Neutrophil (primary cell): Measurements from ENCODE around the gene DZIP1L.
"Not testable (repeated sequence)": the region's sequence is repeated elsewhere in the genome, so short reads cannot be mapped to it uniquely, and the experiment has no call there.

ENCODE experiments used
- H3K27ac ChIP-seq: fragments of 200-600 bp; sonication (generic); 2 replicates; pipeline ENCODE4 v1.5.1; 2016; ENCODE audit warnings: mild to moderate bottlenecking, moderate library complexity
- H3K27me3 ChIP-seq: fragments of 200-600 bp; sonication (generic); 2 replicates; pipeline ENCODE4 v1.6.0; 2016; ENCODE audit warnings: mild to moderate bottlenecking
- H3K36me3 ChIP-seq: fragments of 200-600 bp; sonication (generic); 2 replicates; pipeline ENCODE4 v1.5.1; 2017
- H3K4me1 ChIP-seq, 2 experiments: fragments of 200-600 bp in 1 of 2; sonication (generic) in 1 of 2; 1 replicate in 1 of 2; 2 replicates in 1 of 2; pipeline versions ENCODE4 v1.5.1 to v1.6.1; 2013 to 2016; ENCODE audit warnings: low read depth in 1 of 2, low read length in 1 of 2, mild to moderate bottlenecking in 1 of 2, moderate library complexity in 1 of 2; ENCODE audit not compliant: control insufficient read depth in 1 of 2, insufficient read depth in 1 of 2
- H3K4me3 ChIP-seq, 2 experiments: fragments of 200-600 bp in 1 of 2; sonication (generic) in 1 of 2; 1 replicate in 1 of 2; 2 replicates in 1 of 2; pipeline ENCODE4 v1.5.1; 2013 to 2016; ENCODE audit warnings: low read depth in 1 of 2, low read length in 1 of 2, mild to moderate bottlenecking in 1 of 2, moderate library complexity in 1 of 2
- H3K9me3 ChIP-seq: fragments of 200-600 bp; sonication (generic); 2 replicates; pipeline ENCODE4 v1.5.1; 2016
- TF ChIP-seq, protein P1 (sequence below): fragments of 200-600 bp; sonication (generic); IDR thresholded peaks from 2 replicates; pipeline ENCODE4 v1.5.1; 2016; ENCODE audit warnings: antibody characterized with exemption

The DZIP1L gene

DNA sequence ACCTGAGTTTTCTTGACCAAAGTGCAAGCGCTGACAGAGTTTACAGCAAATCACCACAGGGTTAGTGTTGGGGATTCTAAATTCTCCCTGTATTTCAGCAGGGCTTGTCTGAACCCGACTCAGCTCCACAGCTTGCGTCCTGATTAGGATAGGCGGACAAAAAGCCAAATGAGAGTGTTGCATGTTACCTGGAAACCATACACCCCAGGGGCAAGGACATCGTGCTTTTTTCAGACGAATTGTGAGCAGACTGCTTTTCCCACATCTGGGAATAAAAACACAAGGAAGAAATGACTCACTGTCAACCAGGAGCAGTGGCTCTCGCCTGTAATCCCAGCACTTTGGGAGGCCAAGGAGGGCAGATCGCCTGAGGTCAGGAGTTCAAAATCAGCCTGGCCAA lies 3.0 kb downstream of the DZIP1L start:
- Histone ChIP-seq H3K4me1 (peaks cover 29 to 30% of the 10 kb centered on the region in 2 experiments), H3K9me3 (no peaks in the 10 kb centered on the region), H3K36me3 (no peaks in the 10 kb centered on the region), H3K27ac (no peak overlapping the region), H3K27me3 (no peaks in the 10 kb centered on the region), H3K4me3 (no peak overlapping the region)
- TF ChIP-seq, protein P1, sequence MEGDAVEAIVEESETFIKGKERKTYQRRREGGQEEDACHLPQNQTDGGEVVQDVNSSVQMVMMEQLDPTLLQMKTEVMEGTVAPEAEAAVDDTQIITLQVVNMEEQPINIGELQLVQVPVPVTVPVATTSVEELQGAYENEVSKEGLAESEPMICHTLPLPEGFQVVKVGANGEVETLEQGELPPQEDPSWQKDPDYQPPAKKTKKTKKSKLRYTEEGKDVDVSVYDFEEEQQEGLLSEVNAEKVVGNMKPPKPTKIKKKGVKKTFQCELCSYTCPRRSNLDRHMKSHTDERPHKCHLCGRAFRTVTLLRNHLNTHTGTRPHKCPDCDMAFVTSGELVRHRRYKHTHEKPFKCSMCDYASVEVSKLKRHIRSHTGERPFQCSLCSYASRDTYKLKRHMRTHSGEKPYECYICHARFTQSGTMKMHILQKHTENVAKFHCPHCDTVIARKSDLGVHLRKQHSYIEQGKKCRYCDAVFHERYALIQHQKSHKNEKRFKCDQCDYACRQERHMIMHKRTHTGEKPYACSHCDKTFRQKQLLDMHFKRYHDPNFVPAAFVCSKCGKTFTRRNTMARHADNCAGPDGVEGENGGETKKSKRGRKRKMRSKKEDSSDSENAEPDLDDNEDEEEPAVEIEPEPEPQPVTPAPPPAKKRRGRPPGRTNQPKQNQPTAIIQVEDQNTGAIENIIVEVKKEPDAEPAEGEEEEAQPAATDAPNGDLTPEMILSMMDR = no peak

DNA sequence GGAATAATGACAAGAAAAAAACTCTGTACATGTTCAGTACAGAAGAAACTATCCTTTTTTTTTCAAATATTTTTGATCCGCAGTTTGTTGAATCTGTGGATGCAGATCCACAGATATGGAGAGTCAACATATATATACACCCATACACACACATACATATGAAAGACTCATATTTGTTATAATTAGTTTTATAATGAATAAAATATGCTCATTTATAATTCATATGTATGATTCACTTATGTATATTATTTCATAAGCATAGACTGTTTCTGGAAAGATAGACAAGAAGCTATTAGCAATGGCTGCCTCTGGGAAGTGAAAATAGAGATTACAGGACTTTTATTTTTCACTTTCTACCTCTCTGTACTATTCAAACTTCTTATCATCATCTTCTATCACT lies 9.8 kb downstream of the DZIP1L start:
- TF ChIP-seq, protein P1 = no peak
- H3K4me1 ChIP-seq = peaks cover 2 to 3% of the 10 kb centered on the region in 2 experiments
- H3K9me3 ChIP-seq = no peaks in the 10 kb centered on the region
- no peak overlapping the region for H3K27ac ChIP-seq
- no peaks in the 10 kb centered on the region for H3K27me3 ChIP-seq
- peaks cover 35% of the 10 kb centered on the region for H3K36me3 ChIP-seq
- no peak overlapping the region for H3K4me3 ChIP-seq

DNA sequence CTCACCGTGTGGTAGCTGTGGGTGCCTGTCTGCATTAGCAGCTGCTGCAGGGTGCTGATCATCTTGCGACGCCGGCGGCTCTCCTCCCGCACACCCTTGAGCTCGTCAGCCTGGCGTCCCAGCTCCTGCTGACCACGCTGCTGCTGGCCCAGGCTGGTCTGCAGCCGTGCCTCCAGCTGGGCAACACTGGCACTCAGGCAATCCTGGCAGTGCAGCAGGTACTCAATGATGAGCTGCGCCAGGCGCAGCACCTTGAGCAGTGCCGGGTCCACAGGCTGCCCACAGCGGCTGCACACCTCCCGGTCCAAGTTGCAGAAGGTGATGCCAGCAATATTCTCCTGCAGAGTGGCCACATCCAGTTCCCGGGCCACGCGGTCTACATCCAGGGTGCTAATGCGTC lies 11.9 kb downstream of the DZIP1L start:
- Histone ChIP-seq H3K4me3 (no peak overlapping the region), H3K4me1 (no peaks in the 10 kb centered on the region), H3K36me3 (peaks cover 45% of the 10 kb centered on the region), H3K27ac (no peak overlapping the region), H3K9me3 (no peaks in the 10 kb centered on the region), H3K27me3 (no peaks in the 10 kb centered on the region)
- TF ChIP-seq, protein P1 = no peak

DNA sequence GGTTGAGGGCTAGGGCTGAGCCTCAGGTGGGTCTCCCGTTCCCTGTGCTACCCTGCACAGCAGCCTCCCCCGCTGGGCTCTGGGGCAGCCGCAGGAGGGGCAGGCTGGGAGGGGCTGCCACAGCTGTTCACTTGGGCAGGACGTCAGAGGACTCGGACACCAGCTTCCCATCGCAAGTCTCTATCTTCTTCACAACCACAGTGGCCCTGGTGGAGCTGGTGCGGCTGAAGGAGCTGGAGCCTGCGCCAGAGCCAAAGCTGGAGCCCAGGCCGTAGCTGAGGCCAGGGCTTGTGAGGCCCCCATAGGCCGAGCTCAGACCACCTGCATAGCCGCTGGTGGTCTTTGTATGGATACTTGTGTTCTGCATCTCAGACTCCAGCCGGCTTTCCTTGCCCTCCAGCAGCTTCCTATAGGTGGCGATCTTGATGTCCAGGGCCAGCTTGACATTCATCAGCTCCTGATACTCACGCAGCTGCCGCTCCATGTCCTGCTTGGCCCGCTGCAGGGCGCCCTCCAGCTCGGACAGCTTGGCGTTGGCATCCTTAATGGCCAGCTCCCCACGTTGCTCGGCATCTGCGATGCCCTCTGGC lies 14.0 kb downstream of the DZIP1L start:
- H3K9me3 ChIP-seq, H3K27me3 ChIP-seq, H3K4me1 ChIP-seq, H3K4me3 ChIP-seq, H3K27ac ChIP-seq: not testable (repeated sequence)
- H3K36me3 ChIP-seq = peaks cover 53% of the 10 kb centered on the region

DNA sequence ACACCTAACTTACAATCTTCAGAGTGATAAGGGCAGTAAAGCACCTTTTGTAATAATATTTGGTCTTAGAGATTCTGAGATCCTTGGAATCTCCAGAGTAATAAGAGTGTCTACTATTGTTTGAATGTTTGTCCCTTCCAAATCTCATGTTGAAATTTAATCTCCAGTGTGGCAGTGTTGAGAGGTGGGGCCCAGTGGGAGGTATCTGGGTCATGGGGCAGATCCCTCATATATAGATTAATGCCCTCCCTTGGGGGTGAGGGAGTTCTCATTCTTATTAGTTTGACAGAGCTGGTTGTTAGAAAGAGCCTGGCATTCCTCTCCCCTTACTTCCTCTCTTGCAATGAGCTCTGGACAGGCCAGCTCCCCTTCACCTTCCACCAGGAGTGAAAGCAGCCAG lies 16.0 kb downstream of the DZIP1L start:
- no peak overlapping the region for H3K27ac ChIP-seq
- H3K36me3 ChIP-seq = peaks cover 63% of the 10 kb centered on the region
- H3K27me3 ChIP-seq = no peaks in the 10 kb centered on the region
- TF ChIP-seq, protein P1 = no peak
- H3K4me3 ChIP-seq = no peak overlapping the region
- H3K9me3 ChIP-seq = no peaks in the 10 kb centered on the region
- H3K4me1 ChIP-seq = no peaks in the 10 kb centered on the region

DNA sequence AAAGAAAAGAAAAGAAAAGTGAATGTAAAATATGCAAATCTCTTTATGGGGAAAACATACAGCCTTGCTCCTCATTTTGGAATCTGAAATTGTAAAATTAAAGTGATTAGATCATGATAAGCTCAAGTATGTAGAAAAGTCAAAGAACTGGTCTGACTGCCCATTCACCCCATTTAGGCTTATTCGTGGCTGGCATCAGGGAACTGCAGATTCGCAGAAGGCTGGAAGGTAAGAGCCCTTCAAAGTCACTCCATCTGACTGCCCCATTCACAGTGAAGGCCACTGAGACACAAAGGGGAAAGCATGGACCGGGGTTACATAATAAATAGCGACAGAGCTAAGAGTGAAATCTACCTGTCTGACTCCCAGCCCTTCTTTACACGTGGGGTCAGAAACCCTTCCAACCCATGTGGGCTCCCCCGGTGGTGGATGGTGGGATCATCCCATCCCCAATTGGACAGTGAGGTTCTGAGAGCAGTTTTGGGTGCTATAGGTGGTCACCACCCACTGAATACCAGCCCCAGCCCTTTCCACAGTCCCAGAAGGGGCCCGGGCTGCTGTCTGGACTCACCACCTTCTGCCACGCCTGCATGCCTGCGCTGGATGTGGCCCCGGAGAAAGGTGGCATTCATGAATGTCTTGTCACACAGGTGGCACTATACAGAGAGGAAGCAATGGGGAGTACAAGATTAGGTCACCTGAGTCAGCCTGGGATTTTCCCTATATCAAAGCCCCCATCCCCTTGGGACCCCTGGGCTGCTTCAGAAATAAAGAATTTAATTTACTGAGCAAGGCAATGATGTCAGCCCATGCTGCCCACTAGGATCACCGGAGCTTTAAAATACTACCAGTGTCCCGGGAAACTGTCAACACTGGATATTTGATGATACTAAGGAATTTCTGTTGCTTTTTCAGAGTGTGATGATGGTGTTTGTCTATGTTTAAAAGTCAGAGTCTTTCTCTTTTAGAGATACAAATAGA lies 17.9 kb downstream of the DZIP1L start:
- Histone ChIP-seq H3K9me3 (no peaks in the 10 kb centered on the region), H3K4me3 (no peak overlapping the region), H3K4me1 (no peaks in the 10 kb centered on the region), H3K27me3 (no peaks in the 10 kb centered on the region), H3K27ac (no peak overlapping the region), H3K36me3 (peaks cover 53% of the 10 kb centered on the region)
- TF ChIP-seq, protein P1 = no peak
